Retinal pigment epithelial cell (primary cell): ENCODE data around the gene HTR6.

Experiments used
- DNase-seq: peaks from one replicate; pipeline ENCODE4 v3.0.0-alpha.2; 2010; ENCODE audit warnings: low read depth
- H3K4me3 ChIP-seq: 2 replicates; pipeline ENCODE4 v1.5.1; 2011; ENCODE audit warnings: mild to moderate bottlenecking, low read length, control low read depth, moderate library complexity
- TF ChIP-seq, protein P1 (sequence below): conservative IDR thresholded peaks from 2 replicates; pipeline ENCODE4 v1.5.1; 2011; ENCODE audit warnings: low read depth, low read length, control low read depth, inconsistent platforms

Gene HTR6

DNA sequence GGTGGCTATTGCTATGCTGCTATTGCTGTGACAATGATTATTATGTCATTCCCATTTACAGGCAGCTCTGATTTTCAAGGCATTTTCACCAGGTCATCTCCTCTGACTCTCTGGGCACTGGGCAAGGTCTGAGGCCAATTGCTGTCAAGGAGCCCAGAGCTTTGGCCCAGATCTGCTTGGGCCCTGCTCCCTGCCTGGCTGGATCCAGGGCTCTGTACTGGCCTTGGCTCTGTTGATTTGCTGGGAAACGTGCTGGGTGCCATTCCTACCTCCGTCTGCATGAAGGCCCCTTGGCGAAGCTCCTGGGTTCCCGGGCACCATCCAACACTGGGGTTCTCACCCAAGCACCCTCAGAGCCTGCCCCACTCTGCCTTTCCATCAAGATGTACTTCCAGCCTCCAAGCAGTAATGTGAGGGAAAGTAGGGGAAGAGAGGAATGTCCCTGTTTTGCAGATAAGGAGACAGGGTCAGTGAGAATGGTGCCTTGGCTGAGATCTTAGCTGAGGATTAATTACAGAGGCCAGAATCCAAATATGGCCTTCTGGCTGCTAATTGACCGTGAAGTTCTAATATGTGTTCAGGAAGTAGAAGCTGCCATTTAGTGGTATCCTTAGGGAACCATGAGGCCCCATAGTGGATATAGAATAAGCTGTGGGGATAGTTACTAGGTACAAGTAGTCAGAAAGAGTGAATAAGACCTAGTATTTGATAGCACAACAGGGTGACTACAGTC lies 63.9 kb downstream of the HTR6 start:
- H3K4me3 ChIP-seq = no peak overlapping the region
- TF ChIP-seq, protein P1, sequence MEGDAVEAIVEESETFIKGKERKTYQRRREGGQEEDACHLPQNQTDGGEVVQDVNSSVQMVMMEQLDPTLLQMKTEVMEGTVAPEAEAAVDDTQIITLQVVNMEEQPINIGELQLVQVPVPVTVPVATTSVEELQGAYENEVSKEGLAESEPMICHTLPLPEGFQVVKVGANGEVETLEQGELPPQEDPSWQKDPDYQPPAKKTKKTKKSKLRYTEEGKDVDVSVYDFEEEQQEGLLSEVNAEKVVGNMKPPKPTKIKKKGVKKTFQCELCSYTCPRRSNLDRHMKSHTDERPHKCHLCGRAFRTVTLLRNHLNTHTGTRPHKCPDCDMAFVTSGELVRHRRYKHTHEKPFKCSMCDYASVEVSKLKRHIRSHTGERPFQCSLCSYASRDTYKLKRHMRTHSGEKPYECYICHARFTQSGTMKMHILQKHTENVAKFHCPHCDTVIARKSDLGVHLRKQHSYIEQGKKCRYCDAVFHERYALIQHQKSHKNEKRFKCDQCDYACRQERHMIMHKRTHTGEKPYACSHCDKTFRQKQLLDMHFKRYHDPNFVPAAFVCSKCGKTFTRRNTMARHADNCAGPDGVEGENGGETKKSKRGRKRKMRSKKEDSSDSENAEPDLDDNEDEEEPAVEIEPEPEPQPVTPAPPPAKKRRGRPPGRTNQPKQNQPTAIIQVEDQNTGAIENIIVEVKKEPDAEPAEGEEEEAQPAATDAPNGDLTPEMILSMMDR = no peak
- DNase-seq = no peak

DNA sequence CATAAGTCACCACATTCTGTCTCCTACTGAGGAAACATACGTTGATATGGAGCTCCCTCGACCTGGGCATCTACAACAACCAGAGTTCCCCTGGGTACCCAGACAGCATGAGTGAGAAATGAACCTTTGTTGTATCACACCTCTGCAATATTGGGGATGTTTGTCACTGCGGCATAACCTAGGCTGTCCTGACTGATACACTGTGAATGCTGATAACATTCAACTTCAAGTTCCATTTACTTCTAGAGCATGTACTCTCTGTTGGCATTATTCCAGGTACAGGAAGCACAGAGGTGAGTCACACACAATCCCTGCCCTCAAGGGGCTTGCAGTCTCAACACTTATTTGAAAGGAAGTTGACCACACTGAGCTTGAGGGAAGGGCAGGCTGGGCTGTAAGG lies 65.6 kb downstream of the HTR6 start:
- no peak overlapping the region for H3K4me3 ChIP-seq
- no peak for DNase-seq
- TF ChIP-seq, protein P1 = no peak
